HG02571 (cell line): ENCODE data around the gene PCDH15.

Experiments used
- ATAC-seq: cut with Tn5 transposase; IDR thresholded peaks from one replicate; pipeline ENCODE4 v1.9.1; 2021; ENCODE audit warnings: mild to moderate bottlenecking, moderate library complexity; ENCODE audit not compliant: unreplicated experiment

PCDH15 gene

DNA sequence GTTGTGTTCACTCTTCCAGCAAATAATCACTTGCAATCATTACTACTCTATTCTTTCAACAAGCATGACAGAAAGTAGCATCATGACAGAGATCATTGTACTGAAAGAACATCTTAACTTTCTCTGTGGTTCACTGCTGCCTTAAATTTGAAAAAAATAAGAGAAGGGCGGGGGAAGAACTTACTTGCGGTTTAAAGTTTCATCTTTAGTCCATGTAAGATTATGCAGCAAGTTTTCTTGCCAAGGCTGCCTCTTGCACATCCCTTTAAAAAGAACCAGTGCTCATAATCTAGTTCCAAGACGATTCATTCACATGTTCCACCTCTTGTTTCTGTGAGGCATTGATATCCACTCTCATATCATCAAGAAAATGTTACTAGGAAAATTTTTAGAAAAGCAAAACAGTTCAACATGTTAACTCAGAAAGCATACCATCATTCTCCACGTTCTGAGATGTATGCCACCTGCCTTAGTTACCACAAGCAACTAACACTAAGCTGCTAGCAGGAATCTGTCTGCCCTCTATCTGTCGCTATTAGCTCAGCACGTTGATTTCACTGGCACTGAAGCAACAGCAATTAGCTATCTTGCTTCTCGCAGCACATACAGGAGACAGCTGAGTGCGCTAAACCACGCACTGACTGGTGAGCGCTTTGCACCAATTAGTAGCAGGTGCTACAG lies at the start of gene PCDH15:
TSS of gene PCDH15 (minus strand) at position 491 of the 681 bp plus-strand sequence. CDS start 136,969 bp downstream, outside the sequence.
- ATAC-seq: no peak

DNA sequence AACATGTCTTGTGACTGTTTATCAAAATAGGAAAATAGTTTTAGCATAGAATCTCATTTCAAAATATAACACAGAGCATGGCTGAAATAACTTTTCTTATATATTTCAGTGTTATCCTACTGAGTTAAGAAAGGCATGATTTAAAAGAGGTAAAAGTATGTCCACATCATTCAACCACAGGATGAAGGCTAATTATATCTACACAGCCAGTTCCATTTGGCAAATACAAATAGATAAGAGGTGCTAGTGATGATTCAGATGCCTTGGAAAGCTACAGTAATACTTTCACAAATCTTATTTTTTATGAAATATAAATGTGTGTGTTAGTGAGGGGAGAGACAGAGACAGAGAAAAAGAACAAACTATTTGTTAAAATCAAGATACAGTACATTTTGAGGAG lies 42.9 kb upstream of the PCDH15 start:
- ATAC-seq: no peak

DNA sequence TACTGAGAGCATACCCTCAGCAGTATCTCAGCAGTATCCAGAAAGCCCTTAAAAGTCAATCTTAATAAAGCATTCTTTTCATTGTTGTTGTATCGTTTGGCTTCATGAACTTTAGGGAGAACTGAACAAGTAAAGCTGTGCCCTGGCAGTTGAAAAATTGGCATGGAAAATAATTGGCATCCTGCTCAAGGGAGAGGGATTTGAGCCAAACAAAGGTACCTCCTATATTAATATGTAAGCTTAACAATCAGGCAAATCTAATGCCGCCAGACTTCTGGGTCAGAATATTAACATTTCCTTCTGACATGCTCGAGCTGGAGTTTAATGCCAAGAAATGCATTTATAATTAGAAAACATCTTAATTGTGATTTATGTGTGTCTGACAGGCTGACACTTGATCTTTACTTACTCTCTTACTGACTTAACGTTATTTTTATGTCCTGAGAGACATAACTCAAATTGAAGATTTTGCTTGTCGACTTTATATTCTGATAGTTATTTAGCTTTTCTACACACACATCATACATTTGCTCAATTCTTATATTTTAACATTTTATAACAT lies 42.1 kb upstream of the PCDH15 start:
- no peak for ATAC-seq

DNA sequence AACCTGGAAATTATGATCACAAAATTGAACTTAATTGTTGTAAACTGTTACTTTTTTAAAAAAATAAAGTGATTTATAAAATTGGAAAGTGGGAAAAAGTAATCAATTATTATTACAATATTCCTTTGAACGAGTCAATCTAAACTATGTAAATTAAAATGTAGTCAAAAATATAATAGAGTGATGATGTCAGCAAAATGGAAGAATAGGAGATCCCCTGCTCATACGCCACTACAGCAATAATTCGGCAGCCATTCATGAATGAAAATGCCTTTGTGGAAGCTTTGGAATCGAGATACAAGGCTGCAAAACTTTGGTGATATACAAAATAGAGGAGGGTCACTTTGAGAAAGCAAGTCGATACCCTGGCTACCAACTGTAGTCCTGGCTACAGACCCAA lies 36.4 kb upstream of the PCDH15 start:
- ATAC-seq: no peak

DNA sequence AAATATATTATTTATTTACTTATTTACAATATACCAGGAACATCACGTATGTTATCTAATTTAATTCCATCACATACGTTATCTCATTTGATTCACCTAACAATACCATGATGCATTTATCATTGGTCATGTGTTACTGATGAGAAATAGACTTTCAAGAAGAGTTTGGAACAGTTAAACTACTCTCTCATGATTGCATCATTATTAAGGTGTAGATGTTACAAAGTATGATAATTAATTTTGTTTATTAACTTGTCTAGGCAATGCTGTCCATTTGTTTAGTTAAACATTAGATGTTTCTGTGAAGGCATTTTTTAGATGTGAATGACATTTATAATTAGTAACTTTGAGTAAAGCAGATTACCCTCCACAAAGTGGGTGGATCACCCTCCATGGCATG lies 32.0 kb upstream of the PCDH15 start:
- ATAC-seq: no peak

DNA sequence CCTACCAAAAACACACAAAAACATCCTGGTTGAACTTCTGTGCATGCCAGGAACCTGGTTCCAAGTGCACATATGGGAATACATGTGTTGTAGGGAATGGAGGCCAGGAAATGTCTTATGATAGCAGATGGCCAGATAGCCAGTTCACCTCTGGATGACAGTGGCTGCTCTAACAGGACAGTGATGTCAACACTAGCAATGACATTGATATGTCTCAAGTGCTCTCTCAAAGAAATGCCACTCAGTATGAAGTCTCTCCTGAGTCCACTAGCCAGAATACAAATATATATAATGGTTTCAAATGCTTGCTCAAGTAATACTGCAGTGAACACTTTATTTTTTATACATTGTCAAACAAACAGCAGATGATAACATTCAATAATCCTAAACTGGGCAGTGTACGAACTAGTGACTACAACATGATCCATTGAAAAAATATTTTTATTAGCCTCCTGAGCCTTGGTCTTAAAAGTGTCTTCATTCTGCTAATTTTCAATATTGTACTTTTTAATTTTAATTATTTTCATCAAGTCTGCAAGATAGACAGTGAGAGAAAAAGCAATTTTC lies 26.0 kb upstream of the PCDH15 start:
- ATAC-seq: no peak

DNA sequence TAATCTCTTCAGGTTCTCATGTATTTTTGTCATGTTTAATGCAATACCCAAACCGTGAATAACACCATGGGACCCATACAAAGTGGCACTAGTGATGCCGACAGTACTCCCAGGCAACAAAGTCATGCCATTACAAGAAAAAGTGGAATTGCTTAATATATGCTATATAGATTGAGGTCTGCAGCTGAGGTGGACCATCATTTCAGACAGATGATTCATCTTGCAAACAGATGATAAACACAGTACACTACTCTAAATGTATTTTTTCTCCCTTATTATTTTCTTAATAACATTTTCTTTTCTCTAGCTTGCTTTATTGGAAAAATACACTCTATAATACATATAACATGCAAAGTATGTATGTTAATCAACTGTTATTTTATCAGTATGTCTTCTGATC lies 14.6 kb upstream of the PCDH15 start:
- no peak for ATAC-seq

DNA sequence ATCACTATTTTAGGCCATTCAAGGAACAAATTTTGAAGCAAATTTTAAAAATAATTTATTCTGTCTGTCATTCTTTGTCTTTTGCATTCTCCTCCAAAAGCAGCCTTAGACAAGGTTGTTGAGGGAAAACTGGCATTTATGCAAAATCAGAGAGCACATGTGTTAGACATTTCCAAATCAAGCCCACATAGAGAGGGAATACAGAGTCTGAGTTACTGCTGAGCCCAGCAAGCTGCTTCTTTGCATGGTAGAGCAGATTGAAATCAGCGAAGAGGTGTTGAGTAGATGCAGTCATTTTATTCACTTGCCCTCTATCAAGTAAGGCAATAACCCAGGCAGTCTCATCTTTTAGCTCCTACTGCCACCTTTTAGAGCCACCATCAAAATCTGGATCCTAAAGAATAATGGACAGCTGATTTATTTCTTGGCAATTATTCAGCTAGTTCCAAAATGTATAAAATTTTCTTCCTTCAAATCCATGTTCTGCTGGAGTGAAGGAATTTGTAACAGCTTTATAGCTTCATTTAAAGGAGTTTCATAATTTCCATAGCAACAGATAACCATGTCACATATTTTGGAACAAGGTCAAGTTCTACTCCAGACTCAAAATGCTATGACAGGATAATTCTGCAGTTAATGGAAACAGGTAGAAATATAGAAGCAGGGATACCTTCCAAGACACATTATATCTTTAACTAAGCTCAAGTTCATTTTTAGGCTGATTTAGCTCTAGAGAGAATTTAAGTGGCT lies 7.3 kb upstream of the PCDH15 start:
- no peak for ATAC-seq

DNA sequence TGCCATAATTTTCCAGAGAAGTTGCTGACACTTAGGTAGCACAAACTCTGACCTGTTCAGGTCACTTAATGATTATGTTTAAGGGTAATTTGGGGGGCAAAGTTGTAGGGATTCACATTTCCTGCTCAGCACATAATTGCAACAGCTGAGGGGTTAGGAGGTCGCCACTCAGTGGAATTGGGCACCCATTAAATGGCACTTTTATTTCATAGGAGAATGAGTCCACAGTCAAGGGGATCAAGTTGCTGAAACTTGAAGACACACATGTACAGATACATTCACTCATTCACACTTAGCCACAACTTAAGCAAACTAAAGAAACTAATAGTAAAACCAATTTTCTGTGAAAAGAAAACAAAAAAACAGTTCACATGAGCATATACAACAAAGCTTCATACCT lies 1.5 kb downstream of the PCDH15 start:
- no peak for ATAC-seq

DNA sequence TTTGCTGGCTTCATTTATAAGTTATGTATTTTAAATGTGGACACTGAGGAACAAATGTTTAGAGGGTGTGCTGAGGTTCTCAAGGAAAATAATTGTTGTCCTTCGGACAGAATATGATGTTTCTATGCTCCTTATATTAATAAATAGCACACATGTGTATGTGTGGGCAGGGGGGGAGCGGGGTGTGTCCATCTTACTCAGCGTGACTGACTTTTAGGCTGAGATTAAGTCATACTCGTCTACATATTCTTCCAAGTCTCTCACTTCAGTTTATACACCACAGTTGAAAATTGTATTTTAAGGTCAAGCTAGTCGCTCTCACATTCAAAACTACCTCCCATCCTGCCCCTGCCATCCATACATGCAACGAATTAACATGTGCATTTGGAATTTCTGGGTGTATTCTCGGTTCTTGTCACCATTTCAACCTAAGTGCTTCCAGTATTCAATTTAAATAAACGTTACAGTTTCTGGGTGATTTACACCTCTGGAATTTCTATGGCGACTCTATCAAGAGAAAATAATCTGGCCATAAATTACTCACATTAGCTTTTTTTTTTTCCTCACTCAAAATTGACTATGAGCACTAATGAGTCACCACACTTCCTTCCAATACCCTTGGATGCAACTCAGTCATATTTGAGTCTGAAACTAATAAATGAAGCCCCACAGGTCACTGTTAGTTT lies 3.3 kb downstream of the PCDH15 start:
- no peak for ATAC-seq

DNA sequence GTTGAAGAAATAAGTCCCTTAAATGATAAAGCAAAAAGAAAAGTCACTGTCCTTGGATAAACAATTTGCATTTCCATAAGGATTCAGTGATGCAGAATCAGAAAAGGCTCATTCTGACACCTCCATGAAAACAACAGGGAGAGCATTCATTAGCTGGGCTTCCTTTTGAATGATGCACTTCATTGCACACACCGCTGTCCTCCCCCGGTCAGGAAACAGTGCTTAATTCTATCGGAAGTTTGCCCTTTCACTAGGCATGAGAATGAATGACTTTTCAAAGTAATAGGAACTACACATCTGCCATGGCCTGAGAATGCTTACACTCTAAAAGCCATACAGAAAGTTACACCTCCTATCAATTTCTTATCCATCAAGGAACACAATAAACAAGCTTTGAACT lies 4.2 kb downstream of the PCDH15 start:
- no peak for ATAC-seq

DNA sequence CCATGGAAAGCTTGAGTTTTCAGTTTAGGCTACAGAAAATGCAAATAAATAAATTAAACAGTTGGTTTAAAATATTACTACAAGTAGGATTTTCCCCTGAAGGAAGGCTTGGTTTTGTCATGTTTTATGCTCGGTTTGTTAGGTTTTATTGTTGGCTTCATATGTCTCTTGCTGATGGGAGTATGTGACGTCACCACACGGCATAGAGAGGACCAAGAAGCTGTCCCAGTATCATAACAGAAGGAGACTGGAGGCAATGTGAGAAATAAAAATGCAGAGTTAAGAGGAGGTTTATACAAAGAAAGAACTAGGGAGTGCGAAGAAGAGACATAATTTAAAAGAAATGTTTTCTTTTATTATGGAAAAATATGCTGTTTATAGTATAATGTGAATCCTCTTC lies 24.4 kb downstream of the PCDH15 start:
- ATAC-seq: no peak

DNA sequence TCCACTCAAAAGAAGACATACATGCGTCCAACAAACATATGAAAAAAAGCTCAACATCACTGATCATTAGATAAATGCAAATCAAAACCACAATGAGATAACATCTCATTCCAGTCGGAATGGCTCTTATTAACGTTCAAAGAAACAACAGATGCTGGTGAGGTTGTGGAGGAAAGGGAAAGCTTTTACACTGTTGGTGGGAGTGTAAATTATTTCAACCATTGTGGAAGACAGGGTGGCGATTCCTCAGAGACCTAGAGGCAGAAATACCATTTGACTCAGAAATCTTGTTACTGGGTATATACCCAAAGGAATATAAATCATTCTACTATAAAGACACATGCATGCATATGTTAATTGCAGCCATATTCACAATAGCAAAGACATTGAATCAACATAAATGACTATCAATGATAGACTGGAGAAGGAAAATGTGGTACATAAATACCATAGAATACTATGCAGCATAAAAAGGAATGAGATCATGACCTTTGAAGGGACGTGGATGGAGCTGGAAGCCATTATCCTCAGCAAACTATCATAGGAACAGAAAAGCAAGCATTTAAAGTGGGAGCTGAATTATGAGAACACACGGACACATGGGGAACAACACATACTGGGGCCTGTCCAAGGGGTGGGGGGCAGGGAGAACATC lies 28.4 kb downstream of the PCDH15 start:
- no peak for ATAC-seq

DNA sequence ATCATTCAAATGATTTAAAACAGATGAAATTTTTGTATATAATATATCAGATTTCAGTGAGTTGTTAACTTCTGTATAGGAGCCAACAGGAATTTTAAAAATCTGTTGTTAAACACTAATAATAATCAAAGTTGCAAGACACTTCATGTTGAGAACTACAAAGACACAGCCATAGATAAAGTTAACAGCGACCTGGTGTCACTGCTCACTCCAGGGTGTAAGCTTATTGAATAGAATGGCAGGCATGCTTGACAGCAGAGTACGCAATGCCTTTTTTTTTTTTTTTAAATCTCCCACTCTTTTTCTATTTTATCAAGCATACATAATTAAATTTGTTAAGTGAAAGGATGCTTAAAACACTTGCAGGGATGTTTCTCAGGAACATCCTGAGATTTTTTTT lies 32.0 kb downstream of the PCDH15 start:
- no peak for ATAC-seq

DNA sequence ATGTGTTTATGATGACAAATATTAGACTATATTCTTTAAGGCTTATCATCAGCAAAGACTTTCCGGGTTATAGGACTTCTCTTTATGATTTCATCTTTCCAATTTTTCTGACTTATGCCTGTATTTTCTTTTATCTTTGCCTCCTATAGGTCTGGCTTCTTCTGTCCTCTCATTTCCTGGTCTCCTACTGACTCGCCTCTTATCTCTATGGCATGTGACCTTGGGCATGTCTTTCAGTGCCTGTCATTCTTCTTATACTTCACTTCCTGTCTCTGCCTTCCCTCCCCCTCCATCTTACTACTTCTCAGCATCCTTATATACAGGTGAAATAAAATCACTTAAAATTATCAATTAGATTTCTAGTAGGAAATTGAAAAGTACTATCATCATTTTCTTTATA lies 42.2 kb downstream of the PCDH15 start:
- no peak for ATAC-seq

DNA sequence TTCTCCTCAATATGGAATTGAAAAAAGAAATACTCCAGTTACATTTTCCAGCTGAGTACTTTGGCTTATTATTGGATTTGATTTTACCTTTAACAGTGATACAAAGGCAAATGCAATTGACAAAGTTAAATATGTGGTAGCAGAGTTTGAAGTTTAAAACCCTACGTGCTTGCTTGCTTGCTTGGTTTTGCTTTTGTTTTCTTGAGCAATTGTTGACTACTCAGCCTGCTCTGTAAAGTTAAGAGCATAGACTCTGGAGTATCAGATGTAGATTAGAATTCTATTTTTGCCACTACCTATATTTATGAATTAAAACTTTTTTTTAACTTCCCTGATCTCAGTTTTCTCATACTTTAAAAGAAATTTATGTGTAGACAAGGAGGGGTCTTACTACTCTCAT lies 51.4 kb downstream of the PCDH15 start:
- no peak for ATAC-seq

DNA sequence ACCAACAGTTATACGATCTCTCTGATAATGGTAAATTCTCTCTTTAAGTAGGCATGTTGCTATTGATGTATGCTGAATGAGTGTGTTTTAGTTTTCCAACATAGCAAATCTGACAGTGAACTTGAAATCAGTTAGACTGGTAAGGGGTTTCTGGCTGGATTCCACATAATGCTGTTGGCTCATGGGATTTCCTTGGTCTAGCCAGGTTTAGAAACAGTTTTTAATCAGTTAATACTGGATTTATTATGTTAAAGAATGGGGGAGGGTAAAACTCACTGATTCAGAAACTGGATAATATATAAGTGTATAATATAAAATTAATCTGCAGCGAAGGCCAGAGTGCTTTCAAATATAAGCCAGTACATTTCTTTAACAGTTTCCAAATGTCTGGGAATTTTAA lies 55.6 kb downstream of the PCDH15 start:
- no peak for ATAC-seq

DNA sequence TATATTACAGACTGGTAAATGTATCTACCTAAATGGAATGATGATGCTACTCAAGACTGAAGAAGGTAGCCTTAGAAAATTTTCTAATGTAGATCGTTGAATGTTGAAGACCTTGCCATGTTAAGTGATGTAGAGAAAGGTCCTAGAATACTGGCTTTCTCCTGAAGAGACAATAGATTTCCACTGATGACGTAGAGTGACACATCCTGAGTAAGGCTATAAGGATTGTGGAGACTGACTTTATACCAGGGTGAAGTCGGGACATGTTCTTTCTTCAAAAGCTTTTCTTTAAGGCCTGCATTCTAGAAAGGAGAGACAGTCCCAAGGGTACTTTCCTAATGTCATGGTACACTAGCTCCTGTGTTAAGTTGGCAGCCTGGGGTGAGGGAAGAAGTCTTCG lies 58.6 kb downstream of the PCDH15 start:
- ATAC-seq: no peak

DNA sequence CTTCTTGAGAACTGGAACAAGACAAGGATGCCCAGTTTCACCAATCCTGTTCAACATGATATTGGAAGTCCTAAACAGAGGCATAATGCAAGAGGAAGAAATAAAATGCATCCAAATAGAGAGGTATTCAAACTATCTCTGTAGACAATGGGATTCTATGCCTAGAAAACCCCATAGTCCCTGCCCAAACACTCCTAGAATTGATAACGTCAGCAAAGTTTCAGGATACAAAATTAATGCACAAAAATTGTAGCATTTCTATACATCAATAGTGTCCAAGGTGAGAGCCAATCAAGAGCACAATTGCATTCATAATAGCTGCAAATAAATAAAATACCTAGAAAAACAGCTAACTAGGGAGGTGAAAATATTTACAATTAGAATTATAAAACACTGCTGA lies 72.5 kb downstream of the PCDH15 start:
- no peak for ATAC-seq

DNA sequence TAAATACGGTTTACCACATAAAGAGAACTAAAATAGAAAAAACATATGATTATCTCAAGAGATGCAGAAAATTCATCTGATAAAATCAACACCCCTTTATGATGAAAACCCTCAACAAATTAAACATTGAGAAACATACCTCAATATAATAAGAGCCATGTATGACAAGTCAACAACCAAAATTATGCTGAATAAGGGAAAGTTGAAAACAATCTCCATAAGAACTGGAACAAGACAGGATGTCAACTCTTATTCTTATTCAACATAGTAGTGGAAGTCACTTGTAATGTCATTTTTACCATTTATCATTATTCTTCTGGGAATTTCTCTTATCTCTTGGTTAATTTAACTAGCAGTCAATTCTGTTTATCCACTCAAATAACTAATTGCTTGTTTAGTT lies 79.0 kb downstream of the PCDH15 start:
- no peak for ATAC-seq

DNA sequence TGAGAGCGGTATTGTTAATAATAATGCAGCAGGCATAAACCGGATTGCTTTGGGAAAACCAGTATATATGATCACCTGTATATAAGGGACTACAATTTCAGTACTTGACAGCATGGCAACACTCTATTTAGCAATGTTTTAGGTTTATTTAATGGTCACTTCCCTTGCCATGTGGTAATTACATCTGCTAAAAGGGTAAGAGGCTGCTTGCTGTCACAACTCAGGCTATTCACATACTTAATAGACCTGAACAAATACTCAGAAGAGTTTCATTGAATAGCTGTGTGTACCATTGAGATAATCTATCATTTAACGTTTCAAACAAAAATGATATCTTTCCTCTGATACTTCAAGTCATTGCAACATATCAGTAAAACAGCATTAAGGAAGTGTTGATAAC lies 90.1 kb downstream of the PCDH15 start:
- no peak for ATAC-seq
